NCI-H446 treated with DMSO at 0.1 percent for 48 hours (cell line): ENCODE results near the gene C2orf92.
"Not testable (repeated sequence)": the region's sequence is repeated elsewhere in the genome, so short reads cannot be mapped to it uniquely, and the experiment has no call there.

Experiments
- DNase-seq: peaks from one replicate; lab custom pipeline; 2025; lab: John Stamatoyannopoulos, UW

Gene C2orf92

DNA sequence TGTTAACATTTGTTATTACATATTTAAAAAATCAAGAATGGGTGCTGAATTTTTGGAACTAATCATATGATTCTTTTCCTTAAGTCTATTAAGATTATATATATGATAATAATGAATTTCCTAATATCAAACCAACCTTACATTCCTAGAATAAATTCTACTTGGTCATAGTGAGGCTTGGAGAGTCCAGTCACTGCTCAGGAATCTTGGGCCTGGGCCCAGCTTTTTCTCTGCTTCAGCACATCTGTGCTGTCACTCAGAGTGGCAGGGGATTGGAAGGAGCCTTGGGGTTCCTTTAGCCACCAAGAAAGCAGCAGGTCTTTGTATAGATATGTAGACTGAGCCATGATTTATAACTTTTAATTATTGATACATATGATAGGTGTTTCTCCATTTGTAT, 24.0 kb downstream of the C2orf92 start:
- no peak for DNase-seq

DNA sequence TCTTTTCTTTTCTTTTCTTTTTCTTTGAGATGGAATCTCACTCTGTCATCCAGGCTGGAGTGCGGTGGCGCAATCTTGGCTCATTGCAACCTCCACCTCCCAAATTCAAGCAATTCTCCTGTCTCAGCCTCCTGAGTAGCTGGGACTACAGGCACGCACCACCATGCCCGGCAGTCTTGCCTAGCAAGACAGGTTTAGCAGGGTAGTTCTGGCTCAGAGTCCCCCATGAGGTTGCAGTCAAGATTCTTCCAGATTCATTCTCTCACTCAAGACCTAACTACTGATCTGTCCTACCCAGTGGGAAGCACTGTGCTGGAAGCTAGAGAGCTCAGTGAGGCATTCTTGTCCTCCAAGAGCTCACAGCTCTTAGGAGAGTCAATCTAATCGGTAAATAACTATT, 26.2 kb downstream of the C2orf92 start:
- DNase-seq, result no peak

DNA sequence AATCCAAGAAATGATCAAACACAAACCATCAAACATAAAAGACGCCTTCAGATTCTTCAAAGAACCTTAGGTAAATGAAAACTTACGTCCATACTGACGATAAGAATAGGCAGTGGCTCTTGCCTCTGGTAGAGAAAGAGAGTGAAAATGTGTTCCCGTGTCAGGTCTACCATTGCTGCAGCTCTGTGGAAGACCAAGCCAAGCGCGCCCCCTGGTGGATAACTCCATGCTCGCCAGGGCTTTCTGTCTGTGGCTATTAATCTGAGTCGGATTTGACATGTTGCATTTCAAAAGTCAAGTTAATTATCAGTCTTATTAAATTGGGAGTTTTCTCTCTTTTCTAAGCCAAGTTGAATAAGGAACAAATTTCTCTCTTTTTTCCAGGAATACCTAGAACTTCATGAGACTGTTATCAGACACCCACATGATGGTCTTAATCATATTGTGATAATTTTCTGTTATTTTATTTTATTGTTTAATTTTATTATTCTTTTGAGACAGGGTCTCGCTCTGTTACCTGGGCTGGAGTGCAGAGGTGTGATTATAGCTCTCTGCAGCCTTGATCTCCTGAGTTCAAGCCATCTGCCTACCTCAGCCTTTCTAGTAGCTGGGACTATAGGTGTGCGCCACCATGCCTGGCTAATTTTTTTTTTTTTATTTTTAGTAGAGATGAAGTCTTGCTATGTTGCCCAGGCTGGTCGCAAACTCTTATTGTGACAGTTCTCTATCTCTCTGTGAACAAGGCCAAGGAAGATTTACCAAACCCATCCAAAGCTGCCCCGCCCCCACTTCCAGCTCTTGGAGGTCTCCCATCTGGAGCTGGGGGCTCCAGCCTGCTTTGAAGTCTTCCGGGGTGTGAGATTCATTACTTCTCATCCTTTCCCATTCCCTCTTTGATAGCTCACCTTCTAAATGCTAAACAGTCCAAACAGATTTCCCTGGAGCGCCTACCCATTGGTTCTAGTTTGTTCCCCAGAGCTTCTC, 28.0 kb downstream of the C2orf92 start:
- DNase-seq, result peak; percentile 46

DNA sequence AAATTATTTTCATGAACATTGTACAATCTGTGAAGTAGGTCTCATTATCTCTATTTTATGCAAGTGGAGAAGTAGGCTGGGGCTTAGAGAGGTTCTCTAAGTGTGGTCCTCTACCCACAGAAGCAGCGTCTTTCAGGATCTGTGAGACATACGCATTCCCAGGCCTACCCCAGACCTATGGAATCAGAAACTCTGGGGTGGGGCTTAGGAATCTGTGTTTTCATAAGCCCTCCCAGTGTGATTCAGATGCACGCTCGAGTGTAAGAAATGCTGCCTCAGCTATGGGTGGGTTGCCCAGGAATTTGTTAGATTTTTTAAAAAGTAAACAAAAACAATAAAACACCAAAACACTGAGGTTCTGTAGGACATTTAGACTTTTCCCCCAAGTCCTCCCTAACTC, 29.0 kb downstream of the C2orf92 start:
- no peak for DNase-seq

DNA sequence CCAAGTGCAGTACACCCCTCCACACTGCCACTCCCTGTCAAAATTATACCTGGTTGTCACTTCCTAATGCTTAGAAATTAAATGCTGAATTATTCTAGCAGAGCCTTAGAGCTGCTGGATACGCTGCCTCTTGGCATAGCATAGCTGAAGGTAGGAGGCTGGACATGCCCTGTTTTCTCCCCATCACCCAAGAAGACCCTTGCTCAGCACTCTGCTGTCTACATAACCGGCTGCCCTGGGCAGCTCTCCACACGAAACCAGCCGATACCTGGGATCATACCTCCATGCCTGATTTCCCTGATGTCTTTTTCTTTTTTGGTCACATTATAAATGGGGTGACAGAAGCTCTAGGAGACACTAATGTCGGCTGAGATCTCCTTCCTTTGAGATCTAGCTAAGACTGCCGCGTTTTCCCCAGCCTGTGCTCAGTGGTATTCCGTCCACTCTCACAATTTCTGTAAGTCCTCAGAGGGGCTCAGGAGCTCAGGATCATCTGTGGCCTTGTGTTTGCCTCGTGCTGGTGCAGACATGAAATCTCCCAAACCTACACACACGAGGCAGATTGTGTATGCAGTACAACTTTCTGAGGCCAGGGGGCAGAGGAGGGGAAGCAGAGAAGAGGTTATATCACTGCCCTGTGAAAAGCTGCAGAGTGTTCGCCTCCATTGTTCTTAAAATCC, 30.4 kb downstream of the C2orf92 start:
- peak; percentile 8 for DNase-seq

DNA sequence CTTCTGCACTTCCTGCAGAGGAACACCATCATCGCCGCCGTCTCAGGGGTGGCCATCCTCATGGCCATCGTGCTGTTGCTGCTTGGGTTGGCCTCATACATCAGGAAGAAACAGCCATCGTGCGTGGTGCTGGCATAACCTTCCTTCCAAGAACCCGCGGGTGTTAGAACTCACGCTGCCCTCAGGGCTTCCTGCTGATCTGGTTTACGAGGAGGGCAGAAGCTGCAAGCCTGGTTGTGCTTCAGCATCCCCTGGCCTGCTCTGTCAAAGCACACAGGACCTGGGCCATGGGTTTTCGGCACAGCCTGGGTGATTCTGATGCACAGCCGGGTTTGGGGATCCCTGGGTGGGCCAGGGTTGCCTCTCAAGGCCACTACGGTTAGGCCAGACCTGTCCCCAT, 31.7 kb downstream of the C2orf92 start:
- no peak for DNase-seq

DNA sequence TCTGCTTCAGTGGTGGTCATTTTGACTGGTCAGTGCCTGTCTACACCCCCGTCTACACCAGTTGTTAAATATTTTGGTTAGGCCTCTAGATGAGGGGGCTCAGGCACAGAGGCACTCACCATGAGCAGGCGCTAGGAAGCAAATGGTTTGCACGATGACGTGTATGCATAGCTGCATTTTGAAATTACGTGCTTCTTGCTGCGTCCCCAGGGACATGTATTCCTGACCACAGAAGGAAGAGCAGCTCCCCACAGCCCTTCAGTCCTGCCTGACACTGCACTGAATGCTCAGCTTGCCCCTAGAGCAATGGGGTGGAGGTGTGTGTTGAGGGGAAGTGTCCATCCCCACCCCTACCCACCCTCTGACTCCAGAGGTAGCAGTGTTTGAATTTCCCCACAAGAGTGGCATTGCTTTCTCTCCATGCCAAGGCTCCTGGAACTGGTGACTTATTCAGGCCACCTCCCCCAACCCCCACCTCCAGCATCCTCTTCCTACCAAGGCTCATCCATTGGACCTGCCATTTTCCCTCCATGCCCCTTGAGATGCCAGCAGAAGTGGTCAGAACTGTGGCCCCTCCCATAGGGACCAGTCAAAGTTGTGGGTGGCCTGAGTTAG, 32.4 kb downstream of the C2orf92 start:
- no peak for DNase-seq

DNA sequence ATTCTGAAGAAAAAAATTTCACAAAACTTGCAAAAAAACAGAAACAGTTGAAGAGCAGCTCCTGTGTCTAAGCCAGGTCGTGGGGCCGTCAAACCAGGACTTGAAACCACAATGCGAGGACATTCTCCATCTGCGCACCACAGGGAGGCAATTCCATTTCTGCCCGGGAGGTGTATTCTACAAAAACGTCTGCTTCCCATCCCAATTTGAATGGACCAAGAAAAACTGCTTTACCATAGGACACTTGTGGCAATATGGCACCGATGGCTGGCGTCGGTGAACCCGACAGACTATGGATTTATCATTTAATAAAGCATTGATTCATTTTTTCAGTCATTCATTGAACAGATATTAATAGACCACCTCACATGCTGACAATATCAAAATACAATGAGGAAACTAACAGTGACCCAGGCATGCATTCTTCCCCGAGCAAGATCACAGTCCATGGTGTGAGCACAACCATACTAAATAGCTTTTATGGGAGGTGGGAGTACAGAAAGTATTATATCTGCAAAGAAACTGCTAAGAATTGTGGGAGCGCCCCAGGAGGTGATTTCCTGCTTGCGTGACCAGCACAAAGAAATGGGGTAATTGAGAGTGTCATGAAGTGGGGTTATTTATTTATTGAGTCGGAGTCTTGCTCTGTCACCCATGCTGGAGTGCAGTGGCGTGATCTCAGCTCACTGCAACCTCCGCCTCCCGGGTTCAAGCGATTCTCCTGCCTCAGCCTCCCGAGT, 33.4 kb downstream of the C2orf92 start:
- no peak for DNase-seq

DNA sequence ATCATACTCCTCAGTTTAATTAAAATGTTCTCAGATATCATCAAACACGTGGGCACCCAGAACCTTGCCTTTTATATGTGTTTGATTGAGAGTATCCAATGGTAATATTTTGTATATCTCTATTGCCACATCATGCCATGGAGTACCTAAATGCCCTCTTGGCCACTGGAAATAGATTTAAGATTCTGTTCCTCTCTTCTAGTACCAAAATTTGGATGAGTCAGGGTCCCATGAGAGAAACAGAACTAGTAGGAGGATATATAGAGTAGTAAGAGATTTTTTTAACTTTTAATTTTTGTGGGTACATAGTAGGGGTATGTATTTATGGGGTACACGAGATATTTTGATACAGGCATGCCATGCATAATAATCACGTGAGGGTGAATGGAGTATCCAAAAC, 34.2 kb downstream of the C2orf92 start:
- no peak for DNase-seq

DNA sequence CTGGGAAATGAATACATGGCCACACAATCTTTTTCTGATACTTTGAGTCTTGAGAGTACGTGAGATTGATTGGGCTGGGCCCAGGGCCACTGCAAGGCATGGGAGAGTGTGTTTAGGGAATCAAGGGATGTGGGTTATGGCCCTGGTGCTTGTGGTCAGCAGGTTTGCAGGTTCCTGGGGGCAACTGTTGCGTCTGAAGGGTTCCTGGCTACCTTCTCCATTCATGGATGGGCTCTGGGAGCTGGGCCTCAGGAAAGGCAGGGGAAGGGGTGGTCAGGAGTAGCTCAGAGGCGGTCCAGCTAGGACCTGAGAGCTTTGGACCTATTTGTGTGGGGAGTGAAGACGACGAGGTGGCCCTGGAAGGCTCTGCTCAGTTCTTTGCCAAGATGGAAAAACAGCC, 35.5 kb downstream of the C2orf92 start:
- no peak for DNase-seq

DNA sequence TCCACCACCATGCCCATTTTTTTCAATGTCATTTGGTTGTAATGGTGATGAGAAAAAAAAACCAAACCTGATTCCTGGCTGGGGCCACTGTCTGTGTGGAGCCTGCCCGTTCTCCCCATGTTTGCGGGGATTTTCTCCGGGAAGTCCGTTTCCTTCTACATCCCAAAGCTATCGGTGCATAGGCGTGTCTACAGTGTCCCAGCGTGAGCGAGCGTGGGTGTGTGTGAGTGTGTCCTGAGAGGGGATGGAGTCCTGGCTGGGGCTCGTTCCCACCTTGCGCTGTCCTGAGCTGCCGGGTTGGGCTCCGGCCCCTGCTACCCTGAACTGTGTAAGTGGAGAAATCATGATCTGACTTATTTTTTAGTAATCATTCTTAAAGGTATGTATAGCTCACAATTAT, 36.6 kb downstream of the C2orf92 start:
- DNase-seq, result no peak

DNA sequence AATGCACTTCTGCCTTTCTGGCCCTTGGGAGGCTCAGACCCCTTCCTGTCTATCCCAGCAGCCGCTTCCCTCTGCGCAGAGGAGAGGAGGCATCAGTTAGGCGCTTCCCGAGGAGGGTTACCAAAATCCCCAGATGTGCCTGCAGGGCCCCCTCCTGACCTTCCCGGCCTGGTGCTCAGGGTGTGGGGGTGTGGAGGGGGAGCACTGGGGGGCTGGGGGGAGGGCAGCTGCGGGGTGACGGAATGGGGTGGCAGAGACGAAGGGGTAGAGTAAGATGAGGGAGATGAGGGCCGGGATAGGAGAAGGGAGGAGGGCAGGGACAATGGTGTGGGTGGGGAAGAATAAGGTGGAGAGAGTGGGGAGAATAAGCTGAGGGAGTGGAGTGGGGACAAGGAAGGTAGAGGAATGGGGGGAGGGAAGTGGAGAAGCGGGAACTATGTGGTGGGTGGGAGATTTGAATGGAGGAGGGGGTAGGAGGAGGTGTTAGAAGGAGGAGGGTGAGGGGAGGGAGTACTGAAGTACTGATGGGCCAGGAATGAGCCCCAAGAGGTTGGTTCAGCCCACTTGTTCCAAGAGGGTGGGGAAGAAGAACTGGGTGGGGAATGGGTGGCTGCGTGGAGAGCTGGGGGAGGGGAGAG, 37.3 kb downstream of the C2orf92 start:
- no peak for DNase-seq

DNA sequence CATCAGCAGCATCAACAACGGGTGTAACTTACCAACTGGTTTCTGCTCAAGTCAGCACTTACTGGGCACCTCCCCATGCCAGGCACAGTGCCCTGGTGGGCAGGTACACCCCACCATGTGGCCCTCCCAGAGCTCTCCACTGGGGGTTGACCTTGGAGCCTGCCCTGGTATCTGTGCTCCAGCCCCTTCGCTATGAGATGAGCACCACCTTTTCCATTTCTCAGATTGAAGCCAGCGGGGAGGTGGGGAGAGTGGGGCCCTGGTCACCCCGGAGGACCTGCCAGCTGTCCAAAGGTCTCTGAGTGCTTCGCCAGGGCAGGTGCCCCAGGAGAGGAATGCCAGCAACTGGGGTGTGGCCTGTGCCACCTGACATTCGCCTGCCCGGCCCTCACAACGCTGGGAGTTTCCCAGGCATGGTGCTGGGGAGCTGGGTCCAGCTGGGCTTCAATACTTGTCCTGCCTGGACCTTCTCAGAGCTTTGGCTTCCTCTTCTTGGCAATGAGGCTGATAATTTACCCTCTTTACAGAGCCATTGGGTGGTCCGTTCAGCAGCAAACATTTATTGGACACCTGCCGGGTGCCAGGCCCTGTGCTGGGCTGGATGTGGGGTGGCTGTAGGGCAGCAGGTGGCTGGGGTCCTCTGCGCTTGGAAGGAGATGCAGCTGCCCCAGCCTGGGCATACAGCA, 38.0 kb downstream of the C2orf92 start:
- DNase-seq, result no peak

DNA sequence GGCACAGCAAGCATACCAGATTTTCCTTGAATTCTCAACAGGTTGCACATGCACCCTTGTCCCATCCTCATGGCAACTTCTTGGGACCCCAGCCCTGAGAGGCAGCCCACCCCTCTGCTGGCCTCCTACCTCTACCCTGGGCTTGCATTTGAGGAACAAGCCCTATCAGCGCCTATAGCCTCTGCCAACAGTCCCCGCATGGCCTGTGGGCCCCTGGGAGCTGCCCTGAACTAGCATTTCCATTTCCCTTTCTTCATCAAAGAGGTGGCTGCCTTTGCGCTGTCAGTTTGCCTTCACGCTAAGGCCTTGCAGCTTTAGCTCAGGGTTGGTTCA, 38.5 kb downstream of the C2orf92 start:
- no peak for DNase-seq

DNA sequence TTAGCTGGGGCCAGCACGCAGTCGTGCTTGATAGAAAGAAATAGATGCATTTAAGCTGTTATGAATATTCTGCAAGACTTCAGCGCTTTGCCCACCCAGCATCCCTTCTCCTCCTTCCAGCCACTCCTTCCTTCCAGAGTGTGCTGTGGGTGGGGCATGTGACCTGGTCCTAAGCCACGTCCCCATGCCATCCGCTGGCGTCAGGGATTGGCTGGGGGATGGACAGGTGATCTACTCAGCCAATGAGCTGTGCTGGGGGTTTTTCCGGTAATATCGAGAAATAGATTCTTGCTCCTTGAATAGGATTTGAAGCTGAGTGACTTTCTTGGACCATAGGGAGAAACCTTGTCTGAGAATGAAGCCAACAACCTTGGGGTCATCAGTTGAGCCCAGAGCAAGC, 39.1 kb downstream of the C2orf92 start:
- DNase-seq, result no peak

DNA sequence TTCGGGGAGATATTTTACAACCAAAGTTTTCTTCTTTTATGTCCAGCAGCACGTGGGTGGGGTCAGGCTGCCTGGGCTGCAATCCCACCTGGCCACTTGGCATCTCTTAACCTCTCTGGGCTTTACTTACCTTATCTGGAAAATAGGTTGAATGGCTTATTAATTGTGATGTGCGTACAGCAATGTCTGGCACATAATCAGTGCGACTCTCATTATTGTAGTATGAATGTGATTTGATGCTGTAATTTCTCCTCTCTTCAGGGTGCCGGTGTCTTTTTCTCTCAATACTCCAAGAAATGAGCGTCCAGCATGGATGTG, 41.8 kb downstream of the C2orf92 start:
- no peak for DNase-seq

DNA sequence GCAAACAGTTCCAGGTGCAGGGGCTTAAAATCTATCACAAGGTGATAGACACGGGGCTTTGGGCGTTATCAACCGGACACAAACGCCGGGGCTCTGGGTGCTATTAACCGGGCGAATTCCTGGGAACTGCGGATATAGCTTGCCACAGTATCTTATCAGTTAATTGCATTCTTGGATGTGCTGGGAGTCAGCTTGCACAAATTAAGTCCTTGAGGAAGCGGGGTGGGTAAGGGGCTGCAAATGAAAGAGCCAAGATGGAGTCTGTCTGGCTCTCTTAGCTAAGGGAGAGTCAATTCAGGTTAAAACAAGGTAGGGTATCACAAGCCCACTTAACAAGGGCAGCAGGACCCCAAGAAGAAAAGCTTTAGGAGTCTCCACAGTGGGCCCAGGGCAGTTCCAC, 42.7 kb downstream of the C2orf92 start:
- DNase-seq, result not testable (repeated sequence)

DNA sequence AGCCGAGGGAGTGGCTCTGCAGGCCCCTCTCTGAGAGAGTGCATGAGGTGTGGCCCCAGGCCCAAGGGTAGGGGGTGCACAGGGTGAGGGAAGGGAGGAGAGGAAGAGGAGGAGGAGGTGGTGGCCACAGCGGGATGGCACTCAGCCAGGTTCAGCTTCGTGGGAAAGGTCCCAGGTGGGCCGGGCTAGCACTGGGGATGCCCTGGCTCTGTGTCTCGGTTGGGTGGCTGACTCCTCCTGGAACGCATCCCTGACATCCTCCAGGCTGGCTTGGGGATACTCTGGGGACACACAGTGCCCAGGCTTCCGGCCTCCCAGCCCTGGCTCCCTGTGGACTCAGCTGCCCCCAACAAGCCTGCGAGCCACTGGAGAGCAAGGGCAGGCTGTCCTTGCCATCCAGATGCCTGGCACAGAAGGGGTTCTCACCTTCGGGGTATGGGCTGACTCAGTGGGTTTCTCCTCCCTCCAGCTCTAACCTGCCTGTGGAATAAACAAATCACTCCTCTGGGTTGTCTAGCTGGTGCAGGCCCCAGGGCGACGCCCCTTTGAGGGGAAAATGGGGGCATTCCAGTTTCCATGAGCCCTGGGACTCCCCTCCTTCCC, 43.3 kb downstream of the C2orf92 start:
- no peak for DNase-seq

DNA sequence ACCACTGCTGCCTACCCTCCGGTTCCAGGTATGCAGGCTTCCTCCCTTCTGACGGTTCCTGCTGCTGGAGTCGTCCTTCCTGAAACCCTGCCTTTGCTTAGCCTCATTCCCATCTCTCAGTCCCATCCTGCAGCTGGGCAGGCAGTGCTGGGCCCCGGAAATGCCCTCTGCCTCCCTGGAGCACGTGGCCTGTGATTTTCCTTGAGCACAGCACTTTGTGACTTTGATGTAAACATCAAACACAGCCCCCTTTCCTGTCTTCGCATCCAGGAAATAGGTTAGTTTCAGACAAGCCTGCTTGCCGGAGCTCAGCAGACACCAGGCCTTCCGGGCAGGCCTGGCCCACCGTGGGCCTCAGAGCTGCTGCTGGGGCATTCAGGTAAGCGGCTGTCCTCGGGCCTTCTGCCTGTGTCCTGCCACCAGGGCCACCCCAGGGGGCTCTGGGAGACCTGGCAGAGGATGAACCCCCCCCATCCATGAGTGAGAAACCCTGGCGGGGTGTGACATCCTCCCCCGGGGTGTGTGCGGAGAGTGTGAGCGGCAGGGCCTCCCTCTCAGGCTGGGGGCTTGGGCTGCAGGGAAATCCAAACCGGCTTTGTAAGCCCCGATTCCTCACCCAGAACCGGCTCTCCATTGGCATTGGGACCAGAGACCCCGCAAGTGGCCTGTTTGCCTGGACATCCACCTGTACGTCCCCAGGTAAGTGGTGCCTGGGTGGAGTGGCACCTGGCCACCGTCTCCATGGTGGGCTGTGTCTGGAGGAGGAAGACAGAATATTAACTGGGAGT, 44.0 kb downstream of the C2orf92 start, which contains the start of gene ZAP70:
Gene ZAP70, plus strand, starts transcription at position 281 of the 788 bp plus-strand sequence. CDS start 10,461 bp downstream, outside the sequence.
- no peak for DNase-seq
